GM12801 (cell line): ENCODE results near the gene ITGBL1.

Experiments used
- CTCF ChIP-seq: IDR thresholded peaks from one replicate; pipeline ENCODE4 v1.5.1; 2011; ENCODE audit warnings: control low read depth; ENCODE audit not compliant: insufficient read length; ENCODE audit errors: extremely low read depth

ITGBL1 gene

GRCh38 chr13:101474419-101474957 lies 22.0 kb downstream of the ITGBL1 start:
- TF ChIP-seq CTCF = no peak

- TF ChIP-seq CTCF = no peak
Observed at GRCh38 chr13:101475536-101475935, 23.1 kb downstream of the ITGBL1 start.

- TF ChIP-seq CTCF = no peak
Observed at GRCh38 chr13:101481421-101481820, 28.9 kb downstream of the ITGBL1 start.

- TF ChIP-seq CTCF = no peak
Observed at GRCh38 chr13:101486708-101487437, 34.4 kb downstream of the ITGBL1 start.

- TF ChIP-seq CTCF = no peak
Observed at GRCh38 chr13:101487438-101487830, 35.0 kb downstream of the ITGBL1 start.

- TF ChIP-seq CTCF = no peak
Observed at GRCh38 chr13:101488734-101489133, 36.3 kb downstream of the ITGBL1 start.

GRCh38 chr13:101489643-101490405 lies 37.3 kb downstream of the ITGBL1 start:
- no peak for TF ChIP-seq CTCF
